Parathyroid adenoma (tissue), 2 donors: ENCODE results near the gene GRK6.

Experiments used
- H2AFZ ChIP-seq: fragments of 300-600 bp; sonication (generic); one replicate; pipeline ENCODE4 v1.7.0; 2017; ENCODE audit warnings: antibody characterized with exemption, mild to moderate bottlenecking
- H3K27ac ChIP-seq: fragments of 300-600 bp; sonication (generic); one replicate; pipeline ENCODE4 v1.7.0; 2017
- H3K27me3 ChIP-seq: fragments of 300-600 bp; sonication (generic); one replicate; pipeline ENCODE4 v1.7.0; 2017; ENCODE audit warnings: low read length; ENCODE audit not compliant: control insufficient read depth, insufficient read depth
- H3K36me3 ChIP-seq: fragments of 300-600 bp; sonication (generic); one replicate; pipeline ENCODE4 v1.7.0; 2017; ENCODE audit warnings: low read length; ENCODE audit not compliant: control insufficient read depth, insufficient read depth
- H3K4me1 ChIP-seq: fragments of 300-600 bp; sonication (generic); one replicate; pipeline ENCODE4 v1.7.0; 2017; ENCODE audit warnings: control low read depth
- H3K4me2 ChIP-seq: fragments of 300-600 bp; sonication (generic); one replicate; pipeline ENCODE4 v1.7.0; 2017; ENCODE audit warnings: low read length
- H3K4me3 ChIP-seq: fragments of 300-600 bp; sonication (generic); one replicate; pipeline ENCODE4 v1.7.0; 2017; ENCODE audit warnings: low read depth, low read length
- H3K79me2 ChIP-seq: fragments of 300-600 bp; sonication (generic); one replicate; pipeline ENCODE4 v1.7.0; 2017; ENCODE audit warnings: control low read depth
- H3K9ac ChIP-seq: fragments of 300-600 bp; sonication (generic); one replicate; pipeline ENCODE4 v1.7.0; 2017; ENCODE audit warnings: mild to moderate bottlenecking
- H3K9me3 ChIP-seq: fragments of 300-600 bp; sonication (generic); one replicate; pipeline ENCODE4 v1.7.0; 2017; ENCODE audit warnings: low read length; ENCODE audit not compliant: control insufficient read depth
- CTCF ChIP-seq: fragments of 300-600 bp; sonication (generic); IDR thresholded peaks from one replicate; pipeline ENCODE4 v1.7.0; 2017; ENCODE audit warnings: antibody characterized with exemption, mild to moderate bottlenecking
- donor health status: primary hyperparathyroidism.

GRK6 gene

DNA sequence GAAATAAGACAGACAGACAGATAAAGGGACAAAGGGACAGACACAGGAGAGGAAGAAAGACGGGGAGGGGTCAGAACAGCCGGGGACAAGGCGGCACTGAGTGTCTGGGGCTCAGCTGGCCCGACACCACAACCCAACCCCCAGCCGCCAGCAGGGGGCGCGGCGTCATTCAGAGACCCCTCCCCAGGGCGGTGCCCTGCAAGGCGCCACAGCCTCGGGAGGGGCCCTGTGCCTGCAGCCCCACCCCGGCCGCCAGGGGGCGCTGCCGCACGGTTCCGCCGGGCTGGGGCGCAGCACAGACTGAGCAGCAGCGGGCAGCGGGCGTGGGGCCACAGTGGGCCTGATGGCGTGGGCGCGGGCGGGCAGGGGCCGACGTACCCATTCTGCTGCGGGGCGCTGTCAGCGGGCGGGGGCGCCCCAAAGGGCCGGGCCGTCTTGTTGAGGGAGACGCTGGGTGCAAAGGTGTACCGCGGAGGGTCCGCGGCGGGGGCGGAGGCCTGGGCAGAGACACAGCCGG lies 65.0 kb downstream of the GRK6 start:
- no peaks in the 10 kb centered on the region for H3K9me3 ChIP-seq
- H3K4me2 ChIP-seq, result no peak overlapping the region
- H3K27me3 ChIP-seq, result no peaks in the 10 kb centered on the region
- TF ChIP-seq CTCF, result peak; percentile 58
- H2AFZ ChIP-seq, result no peak overlapping the region
- H3K36me3 ChIP-seq, result no peaks in the 10 kb centered on the region
- peaks cover 19% of the 10 kb centered on the region for H3K4me1 ChIP-seq
- H3K9ac ChIP-seq, result no peak overlapping the region
- H3K27ac ChIP-seq, result no peak overlapping the region
- H3K4me3 ChIP-seq, result no peak overlapping the region
- H3K79me2 ChIP-seq, result no peaks in the 10 kb centered on the region

- no peaks in the 10 kb centered on the region for H3K36me3 ChIP-seq
- H2AFZ ChIP-seq, result no peak overlapping the region
- H3K27ac ChIP-seq, result peak overlapping the region; percentile 84
- no peak for TF ChIP-seq CTCF
- no peaks in the 10 kb centered on the region for H3K79me2 ChIP-seq
- H3K4me3 ChIP-seq, result no peak overlapping the region
- no peaks in the 10 kb centered on the region for H3K27me3 ChIP-seq
- H3K4me2 ChIP-seq, result no peak overlapping the region
- no peak overlapping the region for H3K9ac ChIP-seq
- H3K4me1 ChIP-seq, result peaks cover 20% of the 10 kb centered on the region
- H3K9me3 ChIP-seq, result no peaks in the 10 kb centered on the region
Observed at GRCh38 chr5:177491983-177492746, 65.7 kb downstream of the GRK6 start.
